PC-3 (cell line): ENCODE measurements around the gene CPVL. TPM values are rescaled to one million over a fixed set of nuclear protein-coding genes. Genes with fewer than 3 reads are reported as not detected.

ENCODE experiments used
- ATAC-seq: fragments of 200-7000 bp; cut with Tn5 transposase; 2 replicates; pipeline ENCODE4 v1.9.1; 2020; ENCODE audit warnings: mild to moderate bottlenecking, moderate library complexity
- BruUV-seq: library from RNA; stranded (reverse); fragments of 400-500 nt; replicated peaks from 2 replicates; lab custom pipeline; 2021; lab: Mats Ljungman, UMichigan
- CTCF ChIA-PET: fragments of 300-600 bp; sonication (Branson Sonifier 250); formaldehyde crosslinking; loops from one replicate; lab custom pipeline; 2022; ENCODE audit warnings: antibody characterized with exemption; lab: Charles Lee
- POLR2A ChIA-PET: fragments of 300-600 bp; sonication (Branson Sonifier 250); formaldehyde crosslinking; loops from one replicate; lab custom pipeline; 2022; ENCODE audit warnings: antibody characterized with exemption; ENCODE audit not compliant: unreplicated experiment; lab: Charles Lee
- DNase-seq: peaks from one replicate; pipeline ENCODE4 v3.0.0-alpha.2; 2015
- H2AFZ ChIP-seq: fragments of 300-600 bp; sonication (generic); 2 replicates; pipeline ENCODE4 v1.6.0; 2016; ENCODE audit warnings: antibody characterized with exemption, low read length
- H3F3A ChIP-seq: fragments of 300-600 bp; sonication (generic); one replicate; pipeline ENCODE4 v1.6.0; 2017; ENCODE audit warnings: antibody characterized with exemption, low read length, control low read depth, mild to moderate bottlenecking; ENCODE audit not compliant: unreplicated experiment
- H3K27ac ChIP-seq: fragments of 300-600 bp; sonication (generic); 2 replicates; pipeline ENCODE4 v1.5.1; 2016; ENCODE audit warnings: mild to moderate bottlenecking, low read length
- H3K27me3 ChIP-seq: fragments of 300-600 bp; sonication (generic); 2 replicates; pipeline ENCODE4 v1.6.1; 2016; ENCODE audit warnings: low read length, mixed read lengths
- H3K36me3 ChIP-seq: fragments of 300-600 bp; sonication (generic); 2 replicates; pipeline ENCODE4 v1.6.1; 2016; ENCODE audit warnings: low read depth, mixed run types, low read length, mixed read lengths
- H3K4me1 ChIP-seq: fragments of 300-600 bp; sonication (generic); 2 replicates; pipeline ENCODE4 v1.5.1; 2016; ENCODE audit warnings: low read length; ENCODE audit not compliant: insufficient read depth
- H3K4me2 ChIP-seq: fragments of 300-600 bp; sonication (generic); 2 replicates; pipeline ENCODE4 v1.6.0; 2016; ENCODE audit warnings: low read length
- H3K4me3 ChIP-seq: fragments of 300-600 bp; sonication (generic); 2 replicates; pipeline ENCODE4 v1.5.1; 2016; ENCODE audit warnings: mild to moderate bottlenecking, low read length, mixed read lengths
- H3K79me2 ChIP-seq: fragments of 300-600 bp; sonication (generic); 2 replicates; pipeline ENCODE4 v1.6.1; 2017; ENCODE audit warnings: low read length, mixed read lengths
- H3K9ac ChIP-seq: fragments of 300-600 bp; sonication (generic); 2 replicates; pipeline ENCODE4 v1.6.0; 2016; ENCODE audit warnings: mild to moderate bottlenecking, low read length
- H3K9me2 ChIP-seq: fragments of 300-600 bp; sonication (generic); replicated peaks from 2 replicates; pipeline ENCODE4 v1.6.1; 2016; ENCODE audit warnings: mixed run types, low read length, mixed read lengths
- H3K9me3 ChIP-seq: fragments of 300-600 bp; sonication (generic); 2 replicates; pipeline ENCODE4 v1.6.1; 2016; ENCODE audit warnings: low read length, mixed read lengths
- H4K20me1 ChIP-seq: fragments of 300-600 bp; sonication (generic); 2 replicates; pipeline ENCODE4 v1.6.1; 2016; ENCODE audit warnings: low read length, mixed read lengths
- EZH2 ChIP-seq: fragments of 300-600 bp; sonication (generic); IDR thresholded peaks from one replicate; pipeline ENCODE4 v1.6.1; 2017; ENCODE audit warnings: antibody characterized with exemption, mild to moderate bottlenecking, low read length; ENCODE audit not compliant: unreplicated experiment
- EZH2phosphoT487 ChIP-seq: fragments of 300-600 bp; sonication (generic); IDR thresholded peaks from 2 replicates; pipeline ENCODE4 v1.6.1; 2018; ENCODE audit warnings: mild to moderate bottlenecking, antibody characterized with exemption, low read length, borderline replicate concordance
- intact Hi-C: fragments of 100-400 bp; cut with micrococcal nuclease; formaldehyde crosslinking; loops from 2 replicates; pipeline ENCODE4 v1.9.0; 2023
- total RNA-seq: library from RNA; depleted of rRNA; stranded (reverse); fragments of >200 nt; gene quantifications from 2 replicates; pipeline ENCODE4 v1.2.3, GENCODE V29; 2014
- TF ChIP-seq, protein P1 (sequence below): fragments of 300-600 bp; sonication (generic); conservative IDR thresholded peaks from 2 replicates; pipeline ENCODE4 v1.5.1; 2017; ENCODE audit warnings: antibody characterized with exemption, low read depth, mild to moderate bottlenecking, low read length

The CPVL gene
- total RNA-seq, 1 experiment from 2014 or later: 14.7 TPM

DNA sequence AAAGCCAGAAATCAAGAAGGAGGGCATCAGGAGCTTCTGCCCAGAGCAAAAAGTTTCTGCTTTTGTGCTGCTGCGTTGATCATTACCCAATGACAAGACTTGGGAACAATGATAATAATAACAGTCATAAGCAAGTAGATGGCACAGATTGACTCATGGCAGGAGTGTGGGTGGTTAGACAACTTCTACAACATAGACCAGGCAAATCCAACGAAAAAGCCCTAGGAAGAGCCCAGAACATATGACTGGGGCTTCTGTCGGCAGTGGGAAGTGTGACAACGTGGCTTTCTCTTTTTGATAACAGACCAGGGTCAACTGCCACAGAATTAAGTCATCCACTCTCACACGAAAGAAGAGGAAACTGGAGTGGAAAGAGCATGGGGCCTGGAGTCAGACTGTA is 102.8 kb downstream of the CPVL start:
- Histone ChIP-seq H4K20me1 (no peaks in the 10 kb centered on the region), H2AFZ (no peak overlapping the region), H3K4me3 (no peak overlapping the region), H3K27me3 (no peaks in the 10 kb centered on the region), H3K9me3 (no peaks in the 10 kb centered on the region), H3K9ac (no peak overlapping the region), H3K9me2 (no peaks in the 10 kb centered on the region), H3K79me2 (no peaks in the 10 kb centered on the region), H3K36me3 (no peaks in the 10 kb centered on the region), H3K4me2 (no peak overlapping the region), H3K27ac (no peak overlapping the region), H3K4me1 (peaks cover 25% of the 10 kb centered on the region), H3F3A (no peaks in the 10 kb centered on the region)
- no peak for TF ChIP-seq EZH2
- TF ChIP-seq, protein P1, sequence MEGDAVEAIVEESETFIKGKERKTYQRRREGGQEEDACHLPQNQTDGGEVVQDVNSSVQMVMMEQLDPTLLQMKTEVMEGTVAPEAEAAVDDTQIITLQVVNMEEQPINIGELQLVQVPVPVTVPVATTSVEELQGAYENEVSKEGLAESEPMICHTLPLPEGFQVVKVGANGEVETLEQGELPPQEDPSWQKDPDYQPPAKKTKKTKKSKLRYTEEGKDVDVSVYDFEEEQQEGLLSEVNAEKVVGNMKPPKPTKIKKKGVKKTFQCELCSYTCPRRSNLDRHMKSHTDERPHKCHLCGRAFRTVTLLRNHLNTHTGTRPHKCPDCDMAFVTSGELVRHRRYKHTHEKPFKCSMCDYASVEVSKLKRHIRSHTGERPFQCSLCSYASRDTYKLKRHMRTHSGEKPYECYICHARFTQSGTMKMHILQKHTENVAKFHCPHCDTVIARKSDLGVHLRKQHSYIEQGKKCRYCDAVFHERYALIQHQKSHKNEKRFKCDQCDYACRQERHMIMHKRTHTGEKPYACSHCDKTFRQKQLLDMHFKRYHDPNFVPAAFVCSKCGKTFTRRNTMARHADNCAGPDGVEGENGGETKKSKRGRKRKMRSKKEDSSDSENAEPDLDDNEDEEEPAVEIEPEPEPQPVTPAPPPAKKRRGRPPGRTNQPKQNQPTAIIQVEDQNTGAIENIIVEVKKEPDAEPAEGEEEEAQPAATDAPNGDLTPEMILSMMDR: no peak
- TF ChIP-seq EZH2phosphoT487: no peak
- no peak for ATAC-seq
- ChIA-PET CTCF (no interaction called here), POLR2A (no interaction called here)
- DNase-seq: no peak
- intact Hi-C loops: no loop called here
- no TSS peak for BruUV-seq

DNA sequence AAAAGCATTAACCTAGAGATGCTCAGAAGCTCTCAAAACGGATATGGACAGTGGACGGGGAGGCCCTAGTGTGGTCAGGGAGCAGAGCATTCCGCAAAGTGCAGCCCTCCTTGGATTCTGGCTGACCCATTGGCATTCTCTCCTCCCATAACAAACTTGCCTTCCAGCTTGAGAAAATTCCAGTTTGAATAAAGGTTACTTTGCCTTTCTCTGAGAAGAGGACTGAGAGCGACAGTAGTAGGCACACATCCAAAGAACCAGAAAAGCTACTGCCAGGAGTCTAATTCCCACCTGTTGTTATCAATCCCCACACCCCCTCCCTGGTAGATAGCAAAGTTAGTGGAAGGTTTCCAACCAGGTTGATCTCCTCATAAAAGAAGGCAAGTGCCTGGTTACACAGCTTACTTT is 103.5 kb downstream of the CPVL start:
- BruUV-seq: no TSS peak
- Histone ChIP-seq H3F3A (no peaks in the 10 kb centered on the region), H3K4me1 (peaks cover 32% of the 10 kb centered on the region), H3K4me2 (no peak overlapping the region), H3K9me3 (no peaks in the 10 kb centered on the region), H3K27ac (no peak overlapping the region), H3K9ac (no peak overlapping the region), H3K79me2 (no peaks in the 10 kb centered on the region), H4K20me1 (no peaks in the 10 kb centered on the region), H3K36me3 (no peaks in the 10 kb centered on the region), H2AFZ (no peak overlapping the region), H3K4me3 (no peak overlapping the region), H3K27me3 (no peaks in the 10 kb centered on the region), H3K9me2 (no peaks in the 10 kb centered on the region)
- intact Hi-C loops: no loop called here
- DNase-seq: no peak
- POLR2A ChIA-PET: no interaction called here
- CTCF ChIA-PET: interaction anchor here (0.6 kb wide), 1 partner anchor 12 kb away, joined by 4 read pairs; no protein-coding TSS in a partner anchor
- ATAC-seq: no peak
- TF ChIP-seq EZH2phosphoT487: no peak
- TF ChIP-seq, protein P1: no peak
- no peak for TF ChIP-seq EZH2

DNA sequence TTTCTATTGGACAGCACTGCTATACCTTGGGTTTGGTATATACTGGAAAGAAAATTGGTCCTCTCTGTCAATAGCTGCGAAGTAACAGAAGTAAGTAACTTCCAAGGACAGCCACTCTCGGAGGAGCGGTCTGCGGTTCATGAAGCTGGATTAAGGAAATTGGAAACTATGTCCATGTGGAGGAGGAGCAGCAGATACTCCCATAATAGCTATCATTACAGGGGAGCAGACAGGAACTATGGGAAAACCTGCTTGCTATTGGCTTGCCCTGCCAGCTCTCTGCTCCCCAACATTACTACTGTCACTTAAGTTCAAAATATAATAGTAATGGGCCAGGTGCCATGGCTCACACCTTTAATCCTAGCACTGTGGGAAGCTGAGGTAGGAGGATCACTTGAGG is 104.3 kb downstream of the CPVL start:
- Histone ChIP-seq H3K9me2 (no peaks in the 10 kb centered on the region), H3K79me2 (no peaks in the 10 kb centered on the region), H2AFZ (no peak overlapping the region), H3F3A (no peaks in the 10 kb centered on the region), H3K4me3 (no peak overlapping the region), H3K9me3 (no peaks in the 10 kb centered on the region), H3K4me2 (no peak overlapping the region), H3K27me3 (no peaks in the 10 kb centered on the region), H3K4me1 (peaks cover 36% of the 10 kb centered on the region), H3K9ac (no peak overlapping the region), H4K20me1 (no peaks in the 10 kb centered on the region), H3K27ac (no peak overlapping the region), H3K36me3 (no peaks in the 10 kb centered on the region)
- ChIA-PET CTCF (no interaction called here), POLR2A (no interaction called here)
- no peak for ATAC-seq
- no peak for DNase-seq
- BruUV-seq: no TSS peak
- intact Hi-C loops: no loop called here
- TF ChIP-seq EZH2phosphoT487: no peak
- no peak for TF ChIP-seq EZH2
- TF ChIP-seq, protein P1: no peak
